ENCODE data around the gene NDNF.

The NDNF gene

DNA sequence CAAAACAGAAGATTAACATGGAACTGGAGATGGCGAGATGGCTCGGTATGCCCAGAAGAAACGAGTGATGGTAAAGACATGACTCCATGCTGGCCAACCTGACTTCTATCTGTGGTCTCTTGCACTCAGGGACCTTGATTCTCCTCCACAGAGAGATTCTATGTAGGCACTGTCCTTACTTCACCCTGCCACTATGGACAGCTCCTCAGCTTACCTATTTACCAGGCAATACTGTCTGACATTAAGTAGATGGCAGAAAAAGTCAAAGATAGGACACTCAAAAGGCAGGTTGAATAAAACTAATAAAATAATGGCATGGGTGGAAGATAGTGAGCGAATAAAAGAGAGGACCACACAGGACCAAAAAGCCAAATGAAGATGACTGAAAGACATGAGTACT, 35.2 kb upstream of the NDNF start:
- TF ChIP-seq, protein P1, sequence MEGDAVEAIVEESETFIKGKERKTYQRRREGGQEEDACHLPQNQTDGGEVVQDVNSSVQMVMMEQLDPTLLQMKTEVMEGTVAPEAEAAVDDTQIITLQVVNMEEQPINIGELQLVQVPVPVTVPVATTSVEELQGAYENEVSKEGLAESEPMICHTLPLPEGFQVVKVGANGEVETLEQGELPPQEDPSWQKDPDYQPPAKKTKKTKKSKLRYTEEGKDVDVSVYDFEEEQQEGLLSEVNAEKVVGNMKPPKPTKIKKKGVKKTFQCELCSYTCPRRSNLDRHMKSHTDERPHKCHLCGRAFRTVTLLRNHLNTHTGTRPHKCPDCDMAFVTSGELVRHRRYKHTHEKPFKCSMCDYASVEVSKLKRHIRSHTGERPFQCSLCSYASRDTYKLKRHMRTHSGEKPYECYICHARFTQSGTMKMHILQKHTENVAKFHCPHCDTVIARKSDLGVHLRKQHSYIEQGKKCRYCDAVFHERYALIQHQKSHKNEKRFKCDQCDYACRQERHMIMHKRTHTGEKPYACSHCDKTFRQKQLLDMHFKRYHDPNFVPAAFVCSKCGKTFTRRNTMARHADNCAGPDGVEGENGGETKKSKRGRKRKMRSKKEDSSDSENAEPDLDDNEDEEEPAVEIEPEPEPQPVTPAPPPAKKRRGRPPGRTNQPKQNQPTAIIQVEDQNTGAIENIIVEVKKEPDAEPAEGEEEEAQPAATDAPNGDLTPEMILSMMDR (IDR thresholded peaks at IDR 0.05; ENCODE audit: low read depth, low read length), result no peak
- H3K4me3 ChIP-seq (ENCODE audit: low read depth, low read length), result no peak overlapping the region
- no peak for DNase-seq (ENCODE audit: low read depth, low spot score)
- in situ Hi-C loops (cut with HindIII; ENCODE audit: low sequenced_read_pairs), result no loop called here

DNA sequence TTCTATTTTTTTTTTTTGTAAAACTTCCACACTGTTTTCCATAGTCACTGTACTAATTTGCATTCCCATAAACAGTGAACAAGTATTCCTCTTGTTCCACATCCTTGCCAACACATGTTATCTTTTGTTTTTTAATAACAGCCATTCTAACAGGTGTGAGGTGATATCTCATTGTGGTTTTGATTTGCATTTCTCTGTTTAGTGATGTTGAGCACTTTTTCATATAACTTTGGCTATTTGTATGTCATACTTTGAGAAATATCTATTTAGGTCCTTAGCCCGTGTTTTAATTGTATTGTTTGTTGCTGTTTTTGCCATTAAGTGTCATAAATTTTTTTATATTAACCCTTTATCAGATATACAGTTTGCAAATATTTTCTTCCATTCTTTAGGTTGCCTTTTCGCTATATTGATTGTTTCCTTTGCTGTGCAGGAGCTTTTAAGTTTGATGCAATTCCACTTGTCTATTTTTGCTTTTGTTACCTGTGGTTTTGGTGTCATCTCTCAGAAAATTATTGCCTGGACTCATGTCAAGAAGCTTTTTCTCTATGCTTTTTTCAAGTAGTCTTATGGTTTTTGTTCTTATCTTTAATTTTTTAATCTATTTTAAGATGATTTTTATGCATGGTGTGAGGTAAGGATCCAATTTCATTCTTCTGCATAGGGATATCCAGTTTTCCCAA, 27.9 kb upstream of the NDNF start:
- TF ChIP-seq, protein P1 (IDR thresholded peaks at IDR 0.05; ENCODE audit: low read depth, low read length), result no peak
- no peak overlapping the region for H3K4me3 ChIP-seq (ENCODE audit: low read depth, low read length)
- in situ Hi-C loops (cut with HindIII; ENCODE audit: low sequenced_read_pairs), result no loop called here
- DNase-seq (ENCODE audit: low read depth, low spot score), result no peak

DNA sequence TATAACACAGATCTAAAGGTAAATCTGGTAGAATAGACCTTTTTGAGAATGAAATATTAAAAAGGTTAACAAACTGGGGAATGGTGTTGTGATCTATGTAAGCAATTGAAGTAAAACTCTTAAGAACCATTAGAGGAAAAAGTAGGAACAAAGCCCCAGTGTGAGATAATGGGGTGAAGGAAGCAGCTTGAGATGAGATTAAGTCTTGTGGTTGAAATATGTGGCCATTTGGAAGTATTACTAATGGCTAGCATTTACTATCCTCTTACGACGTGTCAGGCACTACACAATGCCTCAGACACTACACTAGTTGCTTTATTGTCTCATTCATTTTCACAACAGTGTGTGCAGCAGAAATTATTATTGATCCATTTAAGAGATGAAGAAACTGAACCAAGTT, 25.9 kb upstream of the NDNF start:
- in situ Hi-C loops (cut with HindIII; ENCODE audit: low sequenced_read_pairs), result no loop called here
- TF ChIP-seq, protein P1 (IDR thresholded peaks at IDR 0.05; ENCODE audit: low read depth, low read length), result no peak

DNA sequence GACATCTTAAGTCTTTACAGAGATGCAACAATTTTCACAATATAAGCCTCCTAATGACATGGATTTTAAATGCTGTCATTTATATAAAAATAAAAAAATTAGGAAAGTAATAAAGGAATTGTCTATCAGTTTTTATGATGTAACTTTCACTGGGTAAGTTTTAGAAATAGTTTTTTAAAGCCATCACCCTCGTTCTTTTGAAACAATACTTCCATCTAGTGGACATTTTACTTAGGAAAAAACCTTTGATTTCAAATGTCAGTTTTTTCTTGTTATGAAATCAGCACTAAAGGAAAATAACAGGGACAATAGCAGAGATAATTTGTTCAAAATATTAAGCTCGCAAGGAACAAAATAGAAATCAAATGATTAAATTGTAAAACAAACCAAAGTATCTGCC, 24.3 kb upstream of the NDNF start:
- DNase-seq (ENCODE audit: low read depth, low spot score), result peak; percentile 57
- in situ Hi-C loops (cut with HindIII; ENCODE audit: low sequenced_read_pairs), result no loop called here
- no peak overlapping the region for H3K4me3 ChIP-seq (ENCODE audit: low read depth, low read length)
- TF ChIP-seq, protein P1 (IDR thresholded peaks at IDR 0.05; ENCODE audit: low read depth, low read length), result peak; percentile 42

More for the DNA sequence above, 25.9 kb upstream of the NDNF start:
- H3K4me3 ChIP-seq (ENCODE audit: low read depth, low read length), result no peak overlapping the region
- no peak for DNase-seq (ENCODE audit: low read depth, low spot score)

DNA sequence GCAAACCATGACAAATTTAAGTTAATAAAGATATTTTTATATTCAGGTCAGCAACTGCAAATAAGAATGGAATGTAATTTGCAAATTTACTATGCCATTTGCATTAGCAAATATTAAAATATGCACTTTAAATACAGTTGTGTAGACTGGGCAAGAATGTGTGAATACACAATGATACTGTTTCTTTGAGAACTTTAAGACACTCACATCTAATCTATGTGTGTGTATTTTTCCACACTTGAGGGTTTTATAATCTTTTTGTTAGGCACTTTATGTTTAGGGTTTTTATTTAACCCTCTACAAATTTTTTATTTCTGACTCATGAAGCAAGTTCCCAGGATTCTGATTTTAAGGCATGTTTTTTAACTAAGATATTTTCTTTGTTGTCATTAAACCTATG, 23.9 kb upstream of the NDNF start:
- TF ChIP-seq, protein P1 (IDR thresholded peaks at IDR 0.05; ENCODE audit: low read depth, low read length), result no peak
- in situ Hi-C loops (cut with HindIII; ENCODE audit: low sequenced_read_pairs), result no loop called here
- DNase-seq (ENCODE audit: low read depth, low spot score), result no peak
- H3K4me3 ChIP-seq (ENCODE audit: low read depth, low read length), result no peak overlapping the region

DNA sequence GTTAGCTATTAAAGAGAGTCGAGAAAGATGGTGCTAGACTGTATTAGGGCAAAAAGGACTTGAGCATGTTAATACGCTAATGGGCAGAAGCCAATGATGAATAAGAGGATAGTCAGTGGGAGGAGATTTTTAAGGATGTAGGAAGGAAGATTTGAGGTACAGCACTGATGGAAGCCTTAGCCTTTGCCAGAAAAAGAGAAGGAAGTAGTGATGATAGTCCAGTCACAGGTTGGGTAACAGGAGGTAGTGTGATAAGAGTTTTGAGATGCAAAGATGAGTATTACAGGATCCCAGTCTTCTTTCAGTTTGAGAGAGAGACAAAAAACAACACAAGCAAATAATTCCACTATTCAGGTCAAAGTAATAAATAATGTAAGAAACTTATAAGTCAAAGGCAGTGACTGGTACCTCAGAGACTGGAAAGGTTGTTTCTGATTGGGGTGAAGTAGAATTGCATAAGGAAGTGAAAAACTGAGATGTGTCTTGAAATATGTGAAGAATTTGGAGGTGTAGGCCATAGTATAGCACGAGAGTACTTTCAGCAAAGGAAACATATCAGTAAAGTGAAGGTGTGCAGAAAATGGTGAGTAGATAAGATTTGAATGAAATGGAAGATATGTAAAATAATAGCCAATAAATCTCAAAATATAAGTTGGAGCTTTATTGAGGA, 22.1 kb upstream of the NDNF start:
- in situ Hi-C loops (cut with HindIII; ENCODE audit: low sequenced_read_pairs), result no loop called here
- DNase-seq (ENCODE audit: low read depth, low spot score), result no peak
- TF ChIP-seq, protein P1 (IDR thresholded peaks at IDR 0.05; ENCODE audit: low read depth, low read length), result no peak
- no peak overlapping the region for H3K4me3 ChIP-seq (ENCODE audit: low read depth, low read length)

Data from astrocyte of the spinal cord (primary cell).